HG02588 (cell line): ENCODE measurements around the gene RUFY3.
"Not testable (repeated sequence)": the region's sequence is repeated elsewhere in the genome, so short reads cannot be mapped to it uniquely, and the experiment has no call there.

Source experiments
- ATAC-seq: cut with Tn5 transposase; IDR thresholded peaks from one replicate; pipeline ENCODE4 v1.9.1; 2021; ENCODE audit warnings: mild to moderate bottlenecking, moderate library complexity; ENCODE audit not compliant: unreplicated experiment

Gene RUFY3, protein sequence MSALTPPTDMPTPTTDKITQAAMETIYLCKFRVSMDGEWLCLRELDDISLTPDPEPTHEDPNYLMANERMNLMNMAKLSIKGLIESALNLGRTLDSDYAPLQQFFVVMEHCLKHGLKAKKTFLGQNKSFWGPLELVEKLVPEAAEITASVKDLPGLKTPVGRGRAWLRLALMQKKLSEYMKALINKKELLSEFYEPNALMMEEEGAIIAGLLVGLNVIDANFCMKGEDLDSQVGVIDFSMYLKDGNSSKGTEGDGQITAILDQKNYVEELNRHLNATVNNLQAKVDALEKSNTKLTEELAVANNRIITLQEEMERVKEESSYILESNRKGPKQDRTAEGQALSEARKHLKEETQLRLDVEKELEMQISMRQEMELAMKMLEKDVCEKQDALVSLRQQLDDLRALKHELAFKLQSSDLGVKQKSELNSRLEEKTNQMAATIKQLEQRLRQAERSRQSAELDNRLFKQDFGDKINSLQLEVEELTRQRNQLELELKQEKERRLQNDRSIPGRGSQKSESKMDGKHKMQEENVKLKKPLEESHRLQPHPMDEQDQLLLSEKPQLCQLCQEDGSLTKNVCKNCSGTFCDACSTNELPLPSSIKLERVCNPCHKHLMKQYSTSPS

DNA sequence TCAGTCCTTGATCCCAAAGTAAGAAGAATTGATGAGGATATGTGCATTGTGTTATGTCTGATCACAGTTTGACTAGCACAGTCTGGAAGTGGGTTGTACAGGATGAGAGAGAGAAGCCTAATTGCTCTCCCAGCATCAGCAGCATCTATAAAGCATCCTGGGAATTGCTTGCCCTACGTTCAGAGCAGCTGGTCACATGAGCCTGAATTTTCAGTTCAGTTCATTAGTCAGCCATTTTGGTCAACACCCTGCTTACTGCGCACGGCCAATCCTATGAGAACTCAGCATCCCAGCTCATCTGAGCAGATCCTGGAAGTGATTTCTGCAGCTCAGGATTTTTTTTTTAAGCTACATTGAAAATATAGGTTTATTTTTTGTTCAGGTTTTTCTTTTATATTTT lies at the start of gene RUFY3:
TSS of gene RUFY3 (plus strand) at position 218 of the 400 bp plus-strand sequence. CDS start 610 bp downstream, outside the sequence.
- no peak for ATAC-seq

DNA sequence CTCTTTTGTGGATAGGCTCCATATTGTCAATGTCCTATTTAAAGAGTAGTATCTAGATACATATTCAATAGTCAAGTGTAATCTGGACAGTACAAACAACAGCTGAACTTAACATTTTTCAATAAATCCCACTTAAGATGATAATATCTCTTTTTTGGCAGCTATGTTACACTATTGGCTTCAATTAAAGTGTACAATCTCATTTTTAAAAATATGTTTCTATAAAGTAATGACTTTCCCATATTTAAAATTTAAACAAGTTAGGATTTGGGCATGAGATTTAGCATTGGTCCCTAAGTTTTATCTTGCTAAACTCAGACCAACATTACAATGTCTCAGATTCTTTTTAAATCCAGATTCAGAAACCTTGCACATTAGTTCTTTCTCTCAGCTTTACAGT lies 47.6 kb upstream of the RUFY3 start:
- no peak for ATAC-seq

DNA sequence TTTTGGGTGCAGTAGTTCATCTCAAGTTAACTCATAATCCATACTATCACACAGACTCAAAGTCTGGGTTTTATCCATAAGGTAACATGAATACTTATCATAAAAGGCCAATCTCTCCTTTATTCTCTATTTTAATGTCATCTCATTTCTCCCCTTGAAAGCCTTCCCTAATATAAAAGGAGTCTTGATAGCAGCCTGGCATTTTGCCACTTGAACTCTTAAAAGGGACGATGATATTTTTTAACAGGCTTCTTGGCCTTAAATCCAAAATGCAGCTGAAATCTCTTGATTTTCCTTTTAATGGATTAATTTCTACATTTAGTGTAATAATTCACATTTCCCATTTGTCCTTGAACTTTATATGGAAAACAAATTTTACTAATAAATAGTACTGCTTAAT lies 47.0 kb upstream of the RUFY3 start:
- ATAC-seq = no peak

DNA sequence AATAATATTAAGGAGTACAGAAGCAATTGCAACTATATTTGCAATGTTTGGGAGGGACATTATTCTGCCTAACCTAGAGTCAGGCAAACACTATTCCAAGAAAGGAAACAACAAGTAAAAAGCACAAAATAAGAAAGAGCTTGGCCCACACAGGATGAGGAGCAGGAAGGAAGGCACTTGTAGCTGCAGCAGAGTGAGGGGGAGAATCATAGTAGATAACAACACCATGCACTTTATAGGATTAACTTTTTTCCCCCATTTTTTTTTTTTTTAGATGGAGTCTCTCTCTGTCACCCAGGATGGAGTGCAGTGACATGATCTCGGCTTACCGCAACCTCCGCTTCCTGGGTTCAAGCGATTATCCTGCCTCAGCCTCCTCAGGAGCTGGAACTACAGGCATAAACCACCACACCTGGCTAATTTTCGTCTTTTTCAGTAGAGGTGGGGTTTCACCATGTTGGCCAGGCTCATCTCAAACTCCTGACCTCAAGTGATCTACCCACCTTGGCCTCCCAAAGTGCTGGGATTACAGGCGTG lies 45.1 kb upstream of the RUFY3 start:
- no peak for ATAC-seq

DNA sequence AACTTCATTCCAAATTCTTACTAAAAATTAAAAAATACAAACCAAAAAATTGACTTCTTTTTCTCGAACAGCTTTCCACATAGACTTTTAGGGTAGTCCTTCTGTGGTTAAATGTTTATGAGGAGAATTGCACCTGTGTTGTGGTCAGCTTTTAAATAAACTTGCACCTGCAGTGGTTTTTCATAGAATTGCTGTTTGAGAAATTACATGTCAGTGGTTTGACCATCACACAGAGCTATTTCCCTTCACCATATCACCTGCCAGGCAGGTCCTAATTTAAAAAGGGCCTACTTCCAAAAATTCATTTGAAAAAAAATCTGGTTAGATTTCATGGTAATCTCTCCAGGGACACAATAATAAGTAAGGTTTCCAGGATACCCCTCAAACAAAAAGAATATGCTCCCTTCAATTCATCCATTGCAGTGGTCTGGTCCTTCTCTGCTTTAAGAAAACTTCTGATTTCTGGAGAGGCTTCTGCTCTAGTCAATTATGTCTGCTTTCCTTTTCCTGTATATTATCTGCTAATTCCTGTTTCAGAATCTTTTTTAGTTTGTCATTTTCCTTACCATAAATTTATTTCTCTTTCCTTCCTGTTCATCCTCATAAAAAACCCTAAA lies 43.3 kb upstream of the RUFY3 start:
- peak; percentile 79 for ATAC-seq

DNA sequence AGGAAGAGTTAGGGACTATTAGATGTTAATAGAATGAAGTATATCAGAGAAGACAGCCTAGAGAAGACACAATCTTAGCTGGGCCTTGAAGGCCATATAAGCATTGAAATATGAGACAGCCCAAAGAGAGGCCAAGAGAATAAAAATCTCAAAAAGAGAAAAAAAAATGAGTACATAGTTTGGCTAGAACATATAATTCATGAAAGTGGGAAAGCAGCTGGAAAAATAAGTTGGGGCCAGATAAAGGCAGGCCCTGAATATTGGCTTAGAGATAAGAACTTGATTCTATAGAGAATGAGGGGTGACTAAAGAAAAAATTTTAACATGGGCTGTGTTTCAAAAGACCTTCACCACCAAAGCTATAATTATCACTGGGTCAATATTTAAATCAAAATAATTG lies 40.8 kb upstream of the RUFY3 start:
- no peak for ATAC-seq

DNA sequence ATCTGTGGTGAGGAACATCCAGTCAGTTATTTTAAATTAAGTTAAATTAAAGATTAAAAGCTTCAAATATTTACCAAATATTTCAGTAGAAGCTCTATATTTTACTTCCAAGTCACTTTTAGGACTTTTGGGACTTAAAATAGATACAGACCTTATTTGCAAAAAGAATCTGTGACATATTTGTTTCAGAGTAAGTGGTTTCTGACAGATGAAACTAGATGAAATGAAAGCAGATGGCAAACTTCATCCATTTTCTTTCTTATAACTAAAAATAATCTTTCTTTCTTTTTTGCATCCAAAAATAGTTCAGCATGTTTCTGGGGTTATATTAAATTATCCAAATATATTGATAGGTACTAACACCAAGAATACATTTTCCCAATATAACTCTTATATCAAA lies 40.1 kb upstream of the RUFY3 start:
- no peak for ATAC-seq

DNA sequence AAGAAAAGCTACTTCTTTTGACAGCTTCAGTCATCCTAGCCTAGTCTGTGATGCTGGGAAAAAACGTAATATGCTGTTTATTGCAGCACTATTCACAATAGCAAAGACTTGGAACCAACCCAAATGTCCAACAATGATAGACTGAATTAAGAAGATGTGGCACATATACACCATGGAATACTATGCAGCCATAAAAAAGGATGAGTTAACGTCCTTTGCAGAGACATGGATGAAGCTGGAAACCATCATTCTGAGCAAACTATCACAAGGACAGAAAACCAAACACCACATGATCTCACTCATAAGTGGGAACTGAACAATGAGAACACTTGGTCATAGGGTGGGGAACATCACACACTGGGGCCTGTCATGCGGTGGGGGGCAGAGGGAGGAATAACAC lies 39.6 kb upstream of the RUFY3 start:
- ATAC-seq = not testable (repeated sequence)

DNA sequence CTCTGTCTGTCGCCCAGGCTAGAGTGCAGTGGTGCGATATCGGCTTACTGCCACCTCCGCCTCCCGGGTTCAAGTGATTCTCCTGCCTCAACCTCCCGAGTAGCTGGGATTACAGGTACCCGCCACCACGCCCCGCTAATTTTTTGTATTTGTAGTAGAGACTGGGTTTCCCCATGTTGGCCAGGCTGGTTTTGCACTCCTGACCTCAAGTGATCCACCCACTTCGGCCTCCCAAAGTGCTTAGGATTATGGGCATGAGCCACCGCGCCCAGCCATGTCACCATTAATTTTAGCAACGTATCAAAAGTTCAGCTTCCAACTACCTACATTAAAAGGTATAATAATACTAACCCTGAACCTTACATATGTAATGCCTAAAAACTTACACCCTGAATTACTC lies 34.4 kb upstream of the RUFY3 start:
- no peak for ATAC-seq

DNA sequence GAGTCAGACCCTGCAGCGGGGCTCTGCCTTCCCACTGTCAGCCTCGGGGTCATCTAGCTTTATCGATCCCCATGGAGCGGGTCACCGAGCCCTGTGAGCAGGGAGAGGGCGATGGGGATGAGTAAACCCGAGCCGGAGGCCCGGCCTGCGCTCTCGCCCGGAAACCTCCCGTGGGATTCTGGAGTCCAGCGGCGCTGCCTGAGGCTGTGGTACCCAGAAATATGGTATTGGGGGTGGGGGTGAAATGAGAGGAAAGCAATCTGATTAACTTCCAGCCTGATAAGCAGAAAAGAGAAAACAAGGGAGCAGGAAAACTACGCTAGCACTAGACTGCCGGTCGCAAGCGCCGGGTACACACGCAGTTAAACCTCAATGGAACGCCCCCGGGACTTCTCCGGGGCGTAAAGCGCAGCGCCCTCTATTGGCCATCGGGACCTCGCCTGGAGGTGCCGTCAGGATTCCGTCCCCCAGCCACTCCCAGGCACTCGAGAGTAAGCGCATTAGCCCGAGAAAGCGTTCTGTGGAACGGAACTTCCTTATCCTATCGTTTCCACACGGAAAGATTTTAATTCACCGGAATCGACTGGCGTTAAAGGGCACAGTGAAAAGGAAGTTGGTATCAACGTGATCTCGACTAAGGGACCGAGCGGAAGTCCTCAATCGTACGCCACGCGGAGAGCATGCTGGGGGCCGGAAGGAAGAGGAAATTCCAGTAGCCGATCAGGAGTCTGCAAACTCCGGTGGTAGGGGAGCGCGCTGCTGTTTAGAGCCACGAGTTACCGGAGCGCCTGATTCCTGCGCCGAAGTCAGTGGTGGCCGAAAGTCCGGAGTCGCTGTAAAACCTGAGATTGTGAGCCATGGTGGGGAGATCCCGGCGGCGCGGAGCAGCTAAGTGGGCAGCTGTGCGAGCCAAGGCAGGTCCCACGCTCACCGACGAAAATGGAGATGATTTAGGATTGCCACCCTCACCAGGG lies 33.7 kb upstream of the RUFY3 start, which contains the start of gene UTP3:
TSS of gene UTP3 (plus strand) at position 712 of the 974 bp plus-strand sequence. CDS start at position 858, 146 bp downstream.
- peak; percentile 92 for ATAC-seq

DNA sequence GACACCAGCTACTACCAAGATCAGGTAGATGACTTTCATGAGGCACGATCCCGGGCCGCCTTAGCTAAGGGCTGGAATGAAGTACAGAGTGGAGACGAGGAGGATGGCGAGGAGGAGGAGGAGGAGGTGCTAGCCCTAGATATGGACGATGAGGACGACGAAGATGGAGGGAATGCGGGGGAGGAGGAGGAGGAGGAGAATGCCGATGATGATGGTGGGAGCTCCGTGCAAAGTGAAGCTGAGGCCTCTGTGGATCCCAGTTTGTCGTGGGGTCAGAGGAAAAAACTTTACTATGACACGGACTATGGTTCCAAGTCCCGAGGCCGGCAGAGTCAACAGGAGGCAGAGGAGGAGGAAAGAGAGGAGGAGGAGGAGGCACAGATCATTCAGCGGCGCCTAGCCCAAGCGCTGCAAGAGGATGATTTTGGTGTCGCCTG lies 33.0 kb upstream of the RUFY3 start:
- ATAC-seq = peak; percentile 0

DNA sequence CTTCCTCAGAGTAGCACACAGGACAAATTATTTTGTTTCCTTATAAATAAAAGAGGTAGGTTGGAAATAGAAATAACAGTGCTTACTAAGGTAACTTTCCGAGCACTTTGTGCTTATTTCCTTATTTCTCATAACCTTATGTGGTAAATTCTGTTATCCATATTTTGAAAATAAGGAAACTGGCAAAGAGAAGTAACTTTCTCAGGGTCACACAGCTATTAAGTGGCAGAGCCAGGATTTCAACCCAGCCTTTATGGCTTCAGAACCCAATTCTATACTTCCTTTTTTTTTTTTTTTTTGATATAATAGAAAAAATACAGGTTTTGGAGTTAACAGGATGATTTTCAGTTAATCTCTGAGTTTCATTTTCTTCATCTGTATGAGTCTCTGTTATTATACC lies 30.1 kb upstream of the RUFY3 start:
- ATAC-seq = no peak

DNA sequence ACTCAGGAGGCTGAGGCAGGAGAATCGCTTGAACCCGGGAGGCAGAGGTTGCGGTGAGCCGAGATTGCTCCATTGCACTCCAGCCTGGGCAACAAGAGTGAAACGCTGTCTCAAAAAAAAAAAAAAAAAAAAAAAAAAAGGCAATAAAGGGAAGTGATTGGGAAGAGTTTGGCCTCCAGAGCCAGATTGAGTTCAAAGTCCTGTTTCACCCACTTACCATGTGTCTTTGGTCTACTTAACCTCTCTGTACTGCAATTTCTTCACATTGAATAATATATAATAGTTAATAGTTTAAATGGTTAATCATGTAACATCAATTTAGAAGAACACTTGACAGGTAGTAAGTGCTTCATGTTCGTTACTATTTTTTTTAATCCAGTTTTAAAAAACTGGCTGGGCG lies 27.1 kb upstream of the RUFY3 start:
- ATAC-seq = not testable (repeated sequence)

DNA sequence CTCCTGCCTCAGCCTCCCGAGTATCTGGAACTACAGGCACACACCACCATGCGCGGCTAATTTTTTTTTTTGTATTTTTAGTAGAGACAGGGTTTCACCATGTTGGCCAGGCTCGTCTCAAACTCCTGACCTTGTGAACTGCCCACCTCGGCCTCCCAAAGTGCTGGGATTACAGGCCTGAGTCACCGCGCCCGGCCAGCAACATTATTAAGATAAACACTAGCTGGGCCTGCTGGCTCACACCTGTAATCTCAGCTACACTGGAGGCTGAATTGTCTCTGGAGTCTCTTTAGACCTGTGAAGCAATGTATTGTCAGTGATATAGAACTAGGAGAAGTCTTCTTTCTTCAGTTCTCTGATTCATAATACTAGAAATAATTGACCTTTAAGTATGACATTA lies 23.3 kb upstream of the RUFY3 start:
- not testable (repeated sequence) for ATAC-seq

DNA sequence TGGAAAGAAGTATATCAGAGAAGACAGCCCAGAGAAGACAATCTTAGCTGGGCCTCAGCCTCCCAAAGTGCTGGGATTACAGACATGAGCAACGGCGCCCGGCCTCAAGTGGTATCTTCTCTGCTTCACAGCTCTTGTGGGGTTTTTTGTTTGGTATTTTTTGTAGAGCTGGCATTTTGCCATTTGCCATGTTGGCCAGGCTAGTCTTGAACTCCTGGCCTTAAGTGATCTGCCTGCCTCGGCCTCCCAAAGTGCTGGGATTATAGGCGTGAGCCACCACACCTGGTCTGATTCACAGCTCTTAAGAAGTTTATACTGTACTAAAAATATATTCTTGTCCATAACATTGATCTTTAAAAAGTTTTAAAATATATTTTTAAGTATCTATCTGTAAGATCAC lies 21.1 kb upstream of the RUFY3 start:
- ATAC-seq = no peak

DNA sequence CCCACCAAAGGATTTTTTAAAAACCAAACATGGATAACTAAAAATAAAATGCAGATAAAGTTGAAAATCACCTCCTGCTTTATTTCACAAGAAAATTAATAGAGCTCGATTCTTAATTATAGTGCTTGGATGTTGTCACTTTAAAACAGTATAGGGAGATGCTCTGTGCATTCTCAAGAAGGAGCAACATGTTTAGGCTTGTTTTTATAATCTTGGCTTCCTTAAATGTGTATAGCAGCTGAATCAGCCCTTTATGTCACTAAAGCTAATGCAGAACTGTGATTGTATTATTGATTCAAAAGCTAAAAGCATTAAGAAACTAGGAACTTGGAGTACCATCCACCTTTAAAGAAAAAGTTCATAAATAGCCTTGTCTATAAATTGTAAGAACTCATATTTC lies 20.5 kb upstream of the RUFY3 start:
- no peak for ATAC-seq

DNA sequence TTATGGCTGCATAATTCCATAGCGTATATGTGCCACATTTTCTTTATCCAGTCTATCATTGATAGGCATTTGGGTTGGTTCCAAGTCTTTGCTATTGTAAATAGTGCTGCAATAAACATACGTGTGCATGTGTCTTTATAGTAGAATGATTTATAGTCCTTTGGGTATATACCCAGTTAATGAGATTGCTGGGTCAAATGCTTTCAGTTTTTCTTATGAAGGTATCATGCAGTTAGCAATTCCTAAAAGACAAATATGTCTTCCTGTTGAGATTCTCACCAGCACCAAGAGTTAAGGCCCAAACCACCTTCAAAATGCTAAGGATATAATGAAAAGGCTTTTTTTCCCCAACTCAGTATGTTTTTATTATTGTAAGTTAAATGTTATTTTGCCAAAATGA lies 19.2 kb upstream of the RUFY3 start:
- ATAC-seq = not testable (repeated sequence)

DNA sequence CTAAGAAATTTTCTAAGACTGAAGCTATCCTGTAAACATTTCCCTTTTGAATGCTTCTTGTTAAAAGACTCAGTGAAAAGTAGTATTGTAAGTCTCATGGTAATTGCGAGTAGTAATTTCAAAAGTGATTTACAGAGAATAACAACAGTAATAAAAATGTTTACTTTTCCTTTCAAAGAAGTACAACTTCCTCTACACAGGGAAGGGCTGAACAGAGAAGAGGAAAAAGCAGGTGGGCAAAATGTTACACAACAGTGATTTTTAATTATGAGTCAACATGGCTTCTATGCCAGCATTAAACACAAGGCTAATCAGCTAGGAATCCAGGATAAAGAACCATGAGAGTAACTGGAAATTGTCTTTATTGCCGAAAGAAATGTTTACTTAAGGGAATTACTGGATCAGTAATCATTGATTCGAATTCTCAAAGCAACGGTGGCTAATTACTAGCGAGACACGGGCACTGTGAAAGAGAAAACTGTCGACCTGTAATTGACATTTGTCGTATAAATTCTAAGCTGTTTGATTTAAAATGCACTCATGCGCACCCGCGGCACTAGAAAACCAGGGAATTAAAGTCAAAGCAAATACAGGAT lies 18.0 kb upstream of the RUFY3 start:
- no peak for ATAC-seq

DNA sequence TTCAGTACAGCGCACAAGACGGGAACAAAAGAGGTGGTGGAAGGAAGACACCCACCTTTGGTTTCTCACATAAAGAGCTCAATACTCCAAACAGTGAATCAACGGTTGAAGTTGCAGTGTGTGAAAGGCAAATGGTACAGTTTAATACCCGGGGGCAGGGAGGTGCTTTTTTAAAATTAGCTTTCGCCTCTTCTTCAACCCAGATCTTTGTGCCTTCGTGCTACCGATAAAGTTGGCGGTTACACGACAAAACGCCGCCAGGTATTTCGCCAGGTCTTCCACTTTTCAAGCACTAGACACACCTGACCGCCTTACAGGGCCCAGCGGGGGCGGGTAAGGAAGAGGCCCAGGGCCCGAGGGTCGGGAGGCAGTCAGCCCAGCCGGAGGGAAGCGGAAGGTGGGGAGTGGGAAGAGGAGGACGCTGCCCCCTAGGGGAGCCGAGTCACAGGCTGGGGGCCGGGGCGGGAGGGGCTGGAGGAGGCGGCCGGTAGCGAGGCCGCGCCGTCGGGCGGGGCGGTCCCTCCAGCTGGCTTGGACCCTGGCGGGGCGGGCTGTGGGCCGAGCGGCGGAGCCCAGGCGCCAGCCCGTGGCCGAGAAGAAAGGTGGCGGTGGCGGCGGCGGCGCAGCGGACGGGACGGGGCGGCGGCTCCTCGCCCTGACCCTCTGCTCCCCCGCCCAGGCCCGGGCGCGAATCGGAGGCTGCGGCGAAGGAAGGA lies 17.4 kb upstream of the RUFY3 start:
- ATAC-seq = peak; percentile 69

DNA sequence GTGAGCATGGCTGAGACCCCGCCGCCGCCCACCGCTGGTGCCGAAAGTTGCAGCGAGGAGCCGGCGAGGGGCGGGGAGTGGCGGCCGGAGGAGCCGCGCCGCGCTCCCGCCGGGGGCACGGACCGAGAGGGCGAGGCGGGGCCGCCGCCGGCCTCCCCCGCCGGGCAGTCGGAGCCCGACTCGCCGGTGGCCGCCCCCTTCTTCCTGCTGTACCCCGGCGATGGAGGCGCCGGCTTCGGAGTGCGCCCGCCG lies 16.9 kb upstream of the RUFY3 start:
- ATAC-seq = peak; percentile 35
